ENCODE data around the gene KLB.

GRCh38 chr4:39365830-39366771 is 40.6 kb upstream of the KLB start, which contains the start of gene RFC1:
- TF ChIP-seq EZH2 (IDR thresholded peaks at IDR 0.05; ENCODE audit: borderline replicate concordance, low read depth, low read length, severe bottlenecking), result no peak
- TF ChIP-seq CTCF (IDR thresholded peaks at IDR 0.05; ENCODE audit: borderline replicate concordance, extremely low read depth, low read length, poor library complexity, severe bottlenecking), result no peak

Measured in DND-41 (cell line).